Transverse colon (tissue), 4 donors: Measurements from ENCODE around the gene IRF9. TPM values are rescaled to one million over a fixed set of nuclear protein-coding genes. Genes with fewer than 3 reads are reported as not detected.

Source experiments
- DNase-seq: peaks from one replicate; pipeline ENCODE4 v3.0.0-alpha.2; 2019
- H3K27ac ChIP-seq, 4 donors: fragments of 200-600 bp; sonication (generic); 2 replicates each; pipeline ENCODE4 v1.5.1; 2016 to 2018; ENCODE audit warnings: inconsistent platforms in 4 of 4
- H3K27me3 ChIP-seq: fragments of 200-600 bp; sonication (generic); 2 replicates; pipeline ENCODE4 v1.5.1; 2017; ENCODE audit warnings: inconsistent platforms
- H3K36me3 ChIP-seq, 4 donors: fragments of 200-600 bp; sonication (generic); 2 replicates each; pipeline ENCODE4 v1.5.1; 2017 to 2019; ENCODE audit warnings: inconsistent platforms in 4 of 4
- H3K4me1 ChIP-seq, 4 donors: fragments of 200-600 bp; sonication (generic); 2 replicates each; pipeline ENCODE4 v1.5.1; 2017 to 2020; ENCODE audit warnings: inconsistent platforms in 4 of 4
- H3K4me3 ChIP-seq, 4 donors: fragments of 200-600 bp; sonication (generic); 1 replicate in 1 of 4; 2 replicates in 3 of 4; pipeline versions ENCODE4 v1.5.1 to v1.6.1; 2017 to 2019; ENCODE audit warnings: inconsistent platforms in 4 of 4
- H3K9me3 ChIP-seq, 2 donors: fragments of 200-600 bp; sonication (generic); 2 replicates each; pipeline ENCODE4 v1.5.1; 2017 to 2019; ENCODE audit warnings: inconsistent platforms in 2 of 2
- CTCF ChIP-seq, 5 experiments: fragments of 200-600 bp in 3 of 5; fragments of 450-650 bp in 2 of 5; sonication (generic) in 3 of 5; IDR thresholded peaks; 1 replicate in 2 of 5; 2 replicates in 3 of 5; pipeline ENCODE4 v1.5.1; 2016 to 2017; ENCODE audit warnings: antibody characterized with exemption in 5 of 5, inconsistent platforms in 3 of 5, mild to moderate bottlenecking in 2 of 5, moderate library complexity in 1 of 5
- EP300 ChIP-seq: sonication (generic); formaldehyde crosslinking; IDR thresholded peaks from one replicate; pipeline ENCODE4 v1.6.1; 2017; ENCODE audit warnings: antibody characterized with exemption, low read depth
- POLR2A ChIP-seq: fragments of 450-650 bp; IDR thresholded peaks from one replicate; pipeline ENCODE4 v1.6.1; 2016; ENCODE audit warnings: antibody characterized with exemption, mild to moderate bottlenecking, moderate library complexity
- POLR2AphosphoS5 ChIP-seq, 3 donors: sonication (generic); formaldehyde crosslinking; IDR thresholded peaks; one replicate each; pipeline ENCODE4 v1.6.1; 2016; ENCODE audit warnings: antibody characterized with exemption in 3 of 3
- whole genome bisulfite sequencing, 2 donors: methylation state at CpG; one replicate each; pipeline ENCODE4 v1.1.5; 2018; ENCODE audit warnings: low coverage in 1 of 2; 5-methylcytosine and 5-hydroxymethylcytosine counted together
- in situ Hi-C, 4 donors: fragments of 200-750 bp; cut with MboI; loops; one replicate each; pipeline versions ENCODE4 v1.15.0 to v1.15.1; 2017; ENCODE audit warnings: low sequenced_read_pairs in 3 of 4, low pct_ligation_motif_present in 1 of 4, low pct_unique_long_range_greater_than_20kb in 1 of 4
- intact Hi-C: fragments of 100-400 bp; cut with DNase I; formaldehyde crosslinking; loops from one replicate; pipeline ENCODE4 v1.15.1; 2023; ENCODE audit warnings: low total_unique reads
- total RNA-seq, 4 donors: library from RNA; depleted of rRNA; stranded (reverse); fragments of >200 nt; gene quantifications; one replicate each; pipeline ENCODE4 v1.1.0, GENCODE V29; 2016

Gene IRF9
- total RNA-seq, 4 donors from 2014 or later, result 44.2 to 81.9 (median 52.4) TPM

GRCh38 chr14:24206260-24207103, 45.4 kb downstream of the IRF9 start:
- 90 to 97% methylated on average over 3 to 11 of the region's 11 CpGs for WGBS, 2 donors
- H3K4me1 ChIP-seq, result peaks cover 0 to 3% (median 0%) of the 10 kb centered on the region in 4 donors
- TF ChIP-seq CTCF (IDR thresholded peaks at IDR 0.05) (no peak), EP300 (no peak), POLR2AphosphoS5 (IDR thresholded peaks at IDR 0.05) (no peak), POLR2A (no peak)
- DNase-seq, result no peak
- H3K9me3 ChIP-seq, result no peaks in the 10 kb centered on the region
- no peaks in the 10 kb centered on the region for H3K27me3 ChIP-seq
- intact Hi-C loops, result no loop called here
- peaks cover 0 to 37% (median 9%) of the 10 kb centered on the region in 4 donors for H3K36me3 ChIP-seq
- no peak overlapping the region for H3K27ac ChIP-seq
- no peak overlapping the region for H3K4me3 ChIP-seq
- in situ Hi-C loops, result no loop called here

DNA sequence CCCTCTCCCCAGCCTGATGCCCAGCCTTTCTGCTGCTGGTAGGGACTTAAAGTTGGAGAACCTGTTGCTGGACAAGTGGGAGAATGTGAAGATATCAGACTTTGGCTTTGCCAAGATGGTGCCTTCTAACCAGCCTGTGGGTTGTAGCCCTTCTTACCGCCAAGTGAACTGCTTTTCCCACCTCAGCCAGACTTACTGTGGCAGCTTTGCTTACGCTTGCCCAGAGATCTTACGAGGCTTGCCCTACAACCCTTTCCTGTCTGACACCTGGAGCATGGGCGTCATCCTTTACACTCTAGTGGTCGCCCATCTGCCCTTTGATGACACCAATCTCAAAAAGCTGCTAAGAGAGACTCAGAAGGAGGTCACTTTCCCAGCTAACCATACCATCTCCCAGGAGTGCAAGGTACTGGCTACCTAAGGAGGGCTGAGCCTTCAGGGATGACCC, 46.1 kb downstream of the IRF9 start:
- DNase-seq, result no peak
- no peaks in the 10 kb centered on the region for H3K27me3 ChIP-seq
- H3K36me3 ChIP-seq, result peaks cover 0 to 34% (median 9%) of the 10 kb centered on the region in 4 donors
- TF ChIP-seq CTCF (IDR thresholded peaks at IDR 0.05), result no peak
- no peak for TF ChIP-seq POLR2A
- TF ChIP-seq EP300, result no peak
- no peak for TF ChIP-seq POLR2AphosphoS5 (IDR thresholded peaks at IDR 0.05)
- 97% methylated on average over 5 of the region's 5 CpGs; no CpG with 5 or more reads in 1 of the 2 donors for WGBS, 2 donors
- no peaks in the 10 kb centered on the region for H3K9me3 ChIP-seq
- in situ Hi-C loops, result no loop called here
- no peak overlapping the region for H3K27ac ChIP-seq
- H3K4me3 ChIP-seq, result no peak overlapping the region
- H3K4me1 ChIP-seq, result peaks cover 1 to 6% (median 3%) of the 10 kb centered on the region in 4 donors
- intact Hi-C loops, result no loop called here

GRCh38 chr14:24207625-24208024, 46.6 kb downstream of the IRF9 start:
- no peak for DNase-seq
- no peaks in the 10 kb centered on the region for H3K27me3 ChIP-seq
- TF ChIP-seq CTCF (IDR thresholded peaks at IDR 0.05) (no peak), EP300 (no peak), POLR2A (no peak), POLR2AphosphoS5 (IDR thresholded peaks at IDR 0.05) (no peak)
- in situ Hi-C loops (no loop called here), intact Hi-C loops (no loop called here)
- peaks cover 0 to 34% (median 9%) of the 10 kb centered on the region in 4 donors for H3K36me3 ChIP-seq
- peaks cover 4 to 10% (median 7%) of the 10 kb centered on the region in 4 donors for H3K4me1 ChIP-seq
- no peak overlapping the region for H3K4me3 ChIP-seq
- WGBS, 2 donors, result 100% methylated on average over 2 of the region's 2 CpGs
- no peak overlapping the region for H3K27ac ChIP-seq
- no peaks in the 10 kb centered on the region for H3K9me3 ChIP-seq

GRCh38 chr14:24211311-24211710, 50.2 kb downstream of the IRF9 start:
- H3K27me3 ChIP-seq, result no peaks in the 10 kb centered on the region
- H3K27ac ChIP-seq, result no peak overlapping the region
- intact Hi-C loops, result no loop called here
- H3K36me3 ChIP-seq, result peaks cover 0 to 28% (median 9%) of the 10 kb centered on the region in 4 donors
- H3K9me3 ChIP-seq, result no peaks in the 10 kb centered on the region
- TF ChIP-seq CTCF (IDR thresholded peaks at IDR 0.05) (no peak), POLR2A (no peak), EP300 (no peak), POLR2AphosphoS5 (IDR thresholded peaks at IDR 0.05) (no peak)
- peaks cover 15 to 33% (median 19%) of the 10 kb centered on the region in 4 donors for H3K4me1 ChIP-seq
- WGBS, 2 donors, result 90 to 94% methylated on average over 3 to 6 of the region's 6 CpGs
- DNase-seq, result no peak
- in situ Hi-C loops, result no loop called here
- H3K4me3 ChIP-seq, result no peak overlapping the region
